ENCODE data around the gene NEK4.
"Not testable (repeated sequence)": the region's sequence is repeated elsewhere in the genome, so short reads cannot be mapped to it uniquely, and the experiment has no call there.

Gene NEK4

GRCh38 chr3:52777127-52777958, 6.6 kb upstream of the NEK4 start, which contains the start of gene ITIH1:
Gene ITIH1, plus strand, starts transcription at chr3:52777599. Its CDS starts 17 bp downstream, at chr3:52777616.
- no peak within 1 kb of the TSS for H3K4me3 Mint-ChIP-seq
- H3K27me3 Mint-ChIP-seq = peaks cover 2% of the 10 kb centered on the region
- ATAC-seq = no peak
- no peak within 1 kb of the TSS for H3K27ac Mint-ChIP-seq
- no peak for DNase-seq
- H3K4me1 Mint-ChIP-seq = no peaks in the 10 kb centered on the region
- H3K9me3 Mint-ChIP-seq = no peaks in the 10 kb centered on the region
- H3K36me3 Mint-ChIP-seq (ENCODE audit: low read depth) = no peaks in the 10 kb centered on the region

GRCh38 chr3:52776486-52776885, 5.7 kb upstream of the NEK4 start:
- not testable (repeated sequence) for H3K9me3 Mint-ChIP-seq; ATAC-seq; H3K4me1 Mint-ChIP-seq; H3K27ac Mint-ChIP-seq; DNase-seq; H3K27me3 Mint-ChIP-seq; H3K4me3 Mint-ChIP-seq; H3K36me3 Mint-ChIP-seq (ENCODE audit: low read depth)

- Mint-ChIP-seq H3K4me3 (no peak overlapping the region), H3K27me3 (no peaks in the 10 kb centered on the region), H3K27ac (no peak overlapping the region), H3K9me3 (no peaks in the 10 kb centered on the region), H3K4me1 (peaks cover 10% of the 10 kb centered on the region), H3K36me3 (ENCODE audit: low read depth) (no peaks in the 10 kb centered on the region)
- DNase-seq (no peak), ATAC-seq (no peak)
These were observed 5.1 kb upstream of the NEK4 start for GRCh38 chr3:52775877-52776276.

GRCh38 chr3:52774901-52775864, 4.4 kb upstream of the NEK4 start:
- DNase-seq = no peak
- no peak for ATAC-seq
- Mint-ChIP-seq H3K4me3 (no peak overlapping the region), H3K9me3 (no peaks in the 10 kb centered on the region), H3K27ac (no peak overlapping the region), H3K4me1 (peaks cover 10% of the 10 kb centered on the region), H3K27me3 (no peaks in the 10 kb centered on the region), H3K36me3 (ENCODE audit: low read depth) (no peaks in the 10 kb centered on the region)

- no peak for ATAC-seq
- Mint-ChIP-seq H3K9me3 (no peaks in the 10 kb centered on the region), H3K4me1 (peaks cover 20% of the 10 kb centered on the region), H3K27me3 (no peaks in the 10 kb centered on the region), H3K36me3 (ENCODE audit: low read depth) (no peaks in the 10 kb centered on the region), H3K27ac (no peak overlapping the region), H3K4me3 (no peak overlapping the region)
- DNase-seq = no peak
These were observed 3.5 kb upstream of the NEK4 start for GRCh38 chr3:52774066-52774713.

- DNase-seq = no peak
- Mint-ChIP-seq H3K36me3 (ENCODE audit: low read depth) (no peaks in the 10 kb centered on the region), H3K27me3 (no peaks in the 10 kb centered on the region), H3K4me1 (peaks cover 21% of the 10 kb centered on the region), H3K4me3 (no peak overlapping the region), H3K9me3 (no peaks in the 10 kb centered on the region), H3K27ac (no peak overlapping the region)
- ATAC-seq = no peak
These were observed 2.8 kb upstream of the NEK4 start for GRCh38 chr3:52773361-52774065.

- peak overlapping the region; percentile 92 for H3K4me3 Mint-ChIP-seq
- H3K4me1 Mint-ChIP-seq = peaks cover 21% of the 10 kb centered on the region
- DNase-seq (no peak), ATAC-seq (no peak)
- H3K27me3 Mint-ChIP-seq = no peaks in the 10 kb centered on the region
- H3K9me3 Mint-ChIP-seq = no peaks in the 10 kb centered on the region
- peak overlapping the region; percentile 91 for H3K27ac Mint-ChIP-seq
- peaks cover 4% of the 10 kb centered on the region for H3K36me3 Mint-ChIP-seq (ENCODE audit: low read depth)
These were observed 962 bp upstream of the NEK4 start for GRCh38 chr3:52771702-52772101.

GRCh38 chr3:52771334-52771681, 568 bp upstream of the NEK4 start:
- Mint-ChIP-seq H3K27ac (peak overlapping the region; percentile 91), H3K9me3 (no peaks in the 10 kb centered on the region), H3K4me1 (peaks cover 21% of the 10 kb centered on the region), H3K36me3 (ENCODE audit: low read depth) (peaks cover 4% of the 10 kb centered on the region), H3K4me3 (peak overlapping the region; percentile 92), H3K27me3 (no peaks in the 10 kb centered on the region)
- no peak for ATAC-seq
- no peak for DNase-seq

- Mint-ChIP-seq H3K9me3 (no peaks in the 10 kb centered on the region), H3K27me3 (no peaks in the 10 kb centered on the region), H3K4me3 (peak overlapping the region; percentile 92), H3K36me3 (ENCODE audit: low read depth) (peaks cover 13% of the 10 kb centered on the region), H3K27ac (peak overlapping the region; percentile 76), H3K4me1 (peaks cover 21% of the 10 kb centered on the region)
- DNase-seq = no peak
- no peak for ATAC-seq
These were observed 819 bp downstream of the NEK4 start for GRCh38 chr3:52769786-52770455.

- no peak for ATAC-seq
- no peak for DNase-seq
- H3K4me1 Mint-ChIP-seq = peaks cover 7% of the 10 kb centered on the region
- H3K27ac Mint-ChIP-seq = no peak overlapping the region
- no peak overlapping the region for H3K4me3 Mint-ChIP-seq
- no peaks in the 10 kb centered on the region for H3K9me3 Mint-ChIP-seq
- H3K36me3 Mint-ChIP-seq (ENCODE audit: low read depth) = peaks cover 36% of the 10 kb centered on the region
- no peaks in the 10 kb centered on the region for H3K27me3 Mint-ChIP-seq
These were observed 7.3 kb downstream of the NEK4 start for GRCh38 chr3:52763466-52763865.

GRCh38 chr3:52756141-52756540, 14.6 kb downstream of the NEK4 start:
- no peaks in the 10 kb centered on the region for H3K9me3 Mint-ChIP-seq
- H3K36me3 Mint-ChIP-seq (ENCODE audit: low read depth) = peaks cover 32% of the 10 kb centered on the region
- no peak overlapping the region for H3K4me3 Mint-ChIP-seq
- DNase-seq = no peak
- no peak for ATAC-seq
- no peak overlapping the region for H3K27ac Mint-ChIP-seq
- H3K4me1 Mint-ChIP-seq = peaks cover 7% of the 10 kb centered on the region
- no peaks in the 10 kb centered on the region for H3K27me3 Mint-ChIP-seq

- Mint-ChIP-seq H3K27ac (no peak overlapping the region), H3K4me3 (no peak overlapping the region), H3K9me3 (no peaks in the 10 kb centered on the region), H3K4me1 (peaks cover 1% of the 10 kb centered on the region), H3K36me3 (ENCODE audit: low read depth) (peaks cover 31% of the 10 kb centered on the region), H3K27me3 (no peaks in the 10 kb centered on the region)
- ATAC-seq (no peak), DNase-seq (no peak)
These were observed 16.4 kb downstream of the NEK4 start for GRCh38 chr3:52754373-52754772.

GRCh38 chr3:52752045-52752660, 18.6 kb downstream of the NEK4 start:
- Mint-ChIP-seq H3K4me3 (no peak overlapping the region), H3K4me1 (no peaks in the 10 kb centered on the region), H3K27ac (no peak overlapping the region), H3K27me3 (no peaks in the 10 kb centered on the region), H3K36me3 (ENCODE audit: low read depth) (peaks cover 27% of the 10 kb centered on the region), H3K9me3 (no peaks in the 10 kb centered on the region)
- no peak for ATAC-seq
- no peak for DNase-seq
